ENCODE data around the gene DNAI1. TPM values are rescaled to one million over a fixed set of nuclear protein-coding genes. Genes with fewer than 3 reads are reported as not detected.
A peak's percentile ranks its signal among the peaks of the same experiment; 100 is the strongest.

DNAI1 gene
- total RNA-seq, 6 experiments from 2014 or later = not detected

GRCh38 chr9:34443976-34444375, 14.6 kb upstream of the DNAI1 start:
- no peak for TF ChIP-seq CTCF (IDR thresholded peaks at IDR 0.05)
- no peak overlapping the region for H3K27ac Mint-ChIP-seq
- no peak for DNase-seq
- peaks cover 27% of the 10 kb centered on the region for H3K4me1 Mint-ChIP-seq (ENCODE audit: low read depth)
- H3K27me3 Mint-ChIP-seq (ENCODE audit: insufficient read depth) = no peaks in the 10 kb centered on the region; the same call in 1 of the 2 replicates
- 0 out of 2 replicates have a peak, but pooled peaks cover 1% of the 10 kb centered on the region for H3K36me3 Mint-ChIP-seq (ENCODE audit: low read depth)
- H3K4me3 Mint-ChIP-seq = no peak overlapping the region
- no peaks in the 10 kb centered on the region for H3K9me3 Mint-ChIP-seq

- TF ChIP-seq CTCF (IDR thresholded peaks at IDR 0.05) = no peak
- peak; percentile 55 for DNase-seq
- Mint-ChIP-seq H3K27me3 (ENCODE audit: insufficient read depth) (no peaks in the 10 kb centered on the region; the same call in none of the 2 replicates), H3K4me3 (no peak overlapping the region), H3K4me1 (ENCODE audit: low read depth) (peaks cover 29% of the 10 kb centered on the region), H3K9me3 (no peaks in the 10 kb centered on the region), H3K27ac (peak overlapping the region; percentile 1; the same call in 1 of the 2 replicates), H3K36me3 (ENCODE audit: low read depth) (no peaks in the 10 kb centered on the region)
Measured at GRCh38 chr9:34446468-34446891, 12.1 kb upstream of the DNAI1 start.

GRCh38 chr9:34446951-34447350, 11.7 kb upstream of the DNAI1 start:
- H3K27me3 Mint-ChIP-seq (ENCODE audit: insufficient read depth) = no peaks in the 10 kb centered on the region; the same call in none of the 2 replicates
- no peak overlapping the region for H3K4me3 Mint-ChIP-seq
- TF ChIP-seq CTCF (IDR thresholded peaks at IDR 0.05) = no peak
- H3K27ac Mint-ChIP-seq = peak overlapping the region; percentile 1; the same call in 1 of the 2 replicates
- DNase-seq = no peak
- H3K36me3 Mint-ChIP-seq (ENCODE audit: low read depth) = no peaks in the 10 kb centered on the region
- H3K9me3 Mint-ChIP-seq = no peaks in the 10 kb centered on the region
- H3K4me1 Mint-ChIP-seq (ENCODE audit: low read depth) = peaks cover 33% of the 10 kb centered on the region

- Mint-ChIP-seq H3K36me3 (ENCODE audit: low read depth) (peaks cover 8% of the 10 kb centered on the region; the same call in 1 of the 2 replicates), H3K27ac (no peak overlapping the region), H3K4me3 (no peak overlapping the region), H3K27me3 (ENCODE audit: insufficient read depth) (no peaks in the 10 kb centered on the region; the same call in none of the 2 replicates), H3K4me1 (ENCODE audit: low read depth) (peaks cover 55% of the 10 kb centered on the region), H3K9me3 (no peaks in the 10 kb centered on the region)
- no peak for TF ChIP-seq CTCF (IDR thresholded peaks at IDR 0.05)
- DNase-seq = no peak
Measured at GRCh38 chr9:34450644-34451043, 8.0 kb upstream of the DNAI1 start.

GRCh38 chr9:34451135-34451534, 7.5 kb upstream of the DNAI1 start:
- H3K4me1 Mint-ChIP-seq (ENCODE audit: low read depth) = peaks cover 54% of the 10 kb centered on the region
- no peaks in the 10 kb centered on the region; the same call in none of the 2 replicates for H3K27me3 Mint-ChIP-seq (ENCODE audit: insufficient read depth)
- no peak for TF ChIP-seq CTCF (IDR thresholded peaks at IDR 0.05)
- no peak overlapping the region for H3K4me3 Mint-ChIP-seq
- H3K27ac Mint-ChIP-seq = no peak overlapping the region
- H3K36me3 Mint-ChIP-seq (ENCODE audit: low read depth) = peaks cover 8% of the 10 kb centered on the region; the same call in 1 of the 2 replicates
- H3K9me3 Mint-ChIP-seq = no peaks in the 10 kb centered on the region
- DNase-seq = no peak

Measured in HFFc6 (cell line).